Mesodermal cell (in vitro differentiated cells): ENCODE measurements around the gene MYOM1.

Experiments
- H3K27ac ChIP-seq: 2 replicates; pipeline ENCODE4 v1.7.0; 2013; ENCODE audit warnings: mild to moderate bottlenecking, low read depth, low read length, moderate library complexity; ENCODE audit not compliant: severe bottlenecking
- H3K36me3 ChIP-seq: 2 replicates; pipeline ENCODE4 v1.7.1; 2013; ENCODE audit warnings: mild to moderate bottlenecking, low read length, moderate library complexity; ENCODE audit not compliant: control insufficient read depth, insufficient read depth
- H3K4me1 ChIP-seq: one replicate; pipeline ENCODE4 v1.7.1; 2013; ENCODE audit warnings: mild to moderate bottlenecking, low read length; ENCODE audit not compliant: insufficient read depth, control insufficient read depth, poor library complexity, severe bottlenecking
- H3K4me3 ChIP-seq: 2 replicates; pipeline ENCODE4 v1.7.0; 2013; ENCODE audit warnings: low read length, control low read depth, mild to moderate bottlenecking; ENCODE audit not compliant: insufficient read depth, poor library complexity, severe bottlenecking; ENCODE audit errors: extremely low read depth
- H3K9me3 ChIP-seq: 2 replicates; pipeline ENCODE4 v1.7.1; 2013; ENCODE audit warnings: mild to moderate bottlenecking, low read length, moderate library complexity; ENCODE audit not compliant: control insufficient read depth
- WGBS, 2 experiments: methylation state at CpG; one replicate each; pipeline ENCODE4 v1.1.5; 2013; ENCODE audit warnings: missing lambda C conversion rate in 2 of 2; ENCODE audit not compliant: insufficient coverage in 2 of 2; 5-methylcytosine and 5-hydroxymethylcytosine counted together

The MYOM1 gene

GRCh38 chr18:3162181-3162580 is 57.6 kb downstream of the MYOM1 start:
- whole genome bisulfite sequencing, 2 experiments: 70 to 81% methylated on average over 1 to 2 of the region's 3 CpGs
- H3K9me3 ChIP-seq: no peaks in the 10 kb centered on the region
- H3K27ac ChIP-seq: no peak overlapping the region
- no peaks in the 10 kb centered on the region for H3K36me3 ChIP-seq
- no peaks in the 10 kb centered on the region for H3K4me1 ChIP-seq
- no peak overlapping the region for H3K4me3 ChIP-seq

- H3K9me3 ChIP-seq: no peaks in the 10 kb centered on the region
- WGBS, 2 experiments: 79% methylated on average over 1 of the region's 1 CpG; no CpG with 5 or more reads in 1 of the 2 experiments
Measured at GRCh38 chr18:3159830-3160229, 59.9 kb downstream of the MYOM1 start.

GRCh38 chr18:3157606-3158005 is 62.2 kb downstream of the MYOM1 start:
- no CpG with 5 or more reads among the region's 2 CpGs for WGBS, 2 experiments

More at GRCh38 chr18:3159830-3160229, 59.9 kb downstream of the MYOM1 start:
- H3K27ac ChIP-seq: no peak overlapping the region
- H3K36me3 ChIP-seq: no peaks in the 10 kb centered on the region
- no peaks in the 10 kb centered on the region for H3K4me1 ChIP-seq
- H3K4me3 ChIP-seq: no peak overlapping the region

GRCh38 chr18:3157086-3157485 is 62.7 kb downstream of the MYOM1 start:
- Histone ChIP-seq H3K36me3 (no peaks in the 10 kb centered on the region), H3K4me1 (no peaks in the 10 kb centered on the region), H3K27ac (no peak overlapping the region), H3K4me3 (no peak overlapping the region), H3K9me3 (no peaks in the 10 kb centered on the region)
- 76 to 96% methylated on average over 4 to 5 of the region's 5 CpGs for WGBS, 2 experiments

More at GRCh38 chr18:3157606-3158005, 62.2 kb downstream of the MYOM1 start:
- no peaks in the 10 kb centered on the region for H3K4me1 ChIP-seq
- no peak overlapping the region for H3K27ac ChIP-seq
- H3K9me3 ChIP-seq: no peaks in the 10 kb centered on the region
- no peak overlapping the region for H3K4me3 ChIP-seq
- no peaks in the 10 kb centered on the region for H3K36me3 ChIP-seq

- no peak overlapping the region for H3K4me3 ChIP-seq
- H3K36me3 ChIP-seq: no peaks in the 10 kb centered on the region
- no CpG with 5 or more reads among the region's 1 CpG for WGBS, 2 experiments
- no peaks in the 10 kb centered on the region for H3K4me1 ChIP-seq
- H3K27ac ChIP-seq: no peak overlapping the region
- H3K9me3 ChIP-seq: no peaks in the 10 kb centered on the region
Measured at GRCh38 chr18:3156325-3156640, 63.5 kb downstream of the MYOM1 start.

- WGBS, 2 experiments: no CpG with 5 or more reads among the region's 2 CpGs
- Histone ChIP-seq H3K36me3 (no peaks in the 10 kb centered on the region), H3K9me3 (no peaks in the 10 kb centered on the region), H3K27ac (no peak overlapping the region), H3K4me1 (no peaks in the 10 kb centered on the region), H3K4me3 (no peak overlapping the region)
Measured at GRCh38 chr18:3154214-3154613, 65.6 kb downstream of the MYOM1 start.

- Histone ChIP-seq H3K9me3 (no peaks in the 10 kb centered on the region), H3K4me1 (no peaks in the 10 kb centered on the region), H3K36me3 (no peaks in the 10 kb centered on the region), H3K4me3 (no peak overlapping the region), H3K27ac (no peak overlapping the region)
- WGBS, 2 experiments: 95 to 98% methylated on average over 4 to 6 of the region's 8 CpGs
Measured at GRCh38 chr18:3153107-3153704, 66.6 kb downstream of the MYOM1 start.

- Histone ChIP-seq H3K9me3 (no peaks in the 10 kb centered on the region), H3K36me3 (no peaks in the 10 kb centered on the region)
Measured at GRCh38 chr18:3152294-3152693, 67.5 kb downstream of the MYOM1 start.

GRCh38 chr18:3151399-3152264 is 68.1 kb downstream of the MYOM1 start:
- 50 to 54% methylated on average over 8 to 16 of the region's 18 CpGs for WGBS, 2 experiments
- Histone ChIP-seq H3K4me1 (no peaks in the 10 kb centered on the region), H3K4me3 (no peak overlapping the region), H3K9me3 (no peaks in the 10 kb centered on the region), H3K36me3 (no peaks in the 10 kb centered on the region), H3K27ac (no peak overlapping the region)

More at GRCh38 chr18:3152294-3152693, 67.5 kb downstream of the MYOM1 start:
- no peak overlapping the region for H3K4me3 ChIP-seq
- H3K4me1 ChIP-seq: no peaks in the 10 kb centered on the region
- no CpG with 5 or more reads among the region's 1 CpG for WGBS, 2 experiments
- no peak overlapping the region for H3K27ac ChIP-seq

- H3K27ac ChIP-seq: no peak overlapping the region
- H3K9me3 ChIP-seq: no peaks in the 10 kb centered on the region
- 86 to 100% methylated on average over 1 of the region's 2 CpGs for WGBS, 2 experiments
Measured at GRCh38 chr18:3150688-3151087, 69.1 kb downstream of the MYOM1 start.

GRCh38 chr18:3150274-3150673 is 69.5 kb downstream of the MYOM1 start:
- Histone ChIP-seq H3K4me3 (no peak overlapping the region), H3K27ac (no peak overlapping the region), H3K36me3 (no peaks in the 10 kb centered on the region), H3K4me1 (no peaks in the 10 kb centered on the region), H3K9me3 (no peaks in the 10 kb centered on the region)
- 88 to 95% methylated on average over 4 to 5 of the region's 5 CpGs for WGBS, 2 experiments

More at GRCh38 chr18:3150688-3151087, 69.1 kb downstream of the MYOM1 start:
- H3K4me3 ChIP-seq: no peak overlapping the region
- H3K4me1 ChIP-seq: no peaks in the 10 kb centered on the region
- no peaks in the 10 kb centered on the region for H3K36me3 ChIP-seq
